GM21367 (cell line): Measurements from ENCODE around the gene CD46.
A peak's percentile ranks its signal among the peaks of the same experiment; 100 is the strongest.
"Not testable (repeated sequence)": the region's sequence is repeated elsewhere in the genome, so short reads cannot be mapped to it uniquely, and the experiment has no call there.

Source experiments
- ATAC-seq: cut with Tn5 transposase; IDR thresholded peaks from one replicate; pipeline ENCODE4 v1.9.1; 2021; ENCODE audit not compliant: unreplicated experiment

Gene CD46

GRCh38 chr1:207750631-207751305 is 1.1 kb upstream of the CD46 start:
- no peak for ATAC-seq

DNA sequence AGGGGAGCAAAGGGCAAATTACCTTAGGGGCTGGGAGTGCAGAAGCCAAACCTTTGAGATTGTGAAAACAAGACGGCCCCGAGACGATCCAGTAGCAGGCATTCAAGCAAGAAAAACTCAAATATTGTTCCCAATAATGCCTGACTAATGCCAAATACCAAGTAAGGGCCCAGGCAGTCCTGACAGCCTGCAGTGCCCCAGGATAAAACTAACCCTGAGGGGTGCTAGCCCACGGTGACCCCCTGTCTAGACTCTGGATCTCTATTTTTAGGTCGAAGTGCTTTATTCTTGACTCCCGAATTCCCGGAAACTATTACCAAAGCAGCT is 428 bp upstream of the CD46 start:
- not testable (repeated sequence) for ATAC-seq

GRCh38 chr1:207752456-207752998 is 673 bp downstream of the CD46 start:
- peak; percentile 25 for ATAC-seq

- ATAC-seq, result no peak
Observed at GRCh38 chr1:207753611-207754010, 1.8 kb downstream of the CD46 start.

DNA sequence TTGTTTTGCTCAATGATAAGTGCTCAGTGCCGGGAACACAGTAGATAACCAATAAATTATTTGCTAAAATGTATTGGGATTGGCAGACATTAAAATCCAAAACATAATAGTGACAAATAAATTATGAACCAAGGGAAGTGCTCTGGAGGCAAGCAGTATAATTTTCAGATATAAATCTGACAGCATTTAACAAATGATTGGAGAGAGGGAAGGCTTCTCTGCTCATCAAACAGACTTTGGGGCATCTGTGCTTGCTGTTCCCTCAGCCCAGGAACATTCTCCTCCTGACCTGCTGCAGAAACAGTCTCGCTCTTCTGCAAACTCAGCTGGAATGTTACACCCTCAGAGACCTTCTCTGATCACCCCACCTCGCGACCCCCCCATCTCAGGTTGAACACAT is 2.2 kb downstream of the CD46 start:
- no peak for ATAC-seq

GRCh38 chr1:207754974-207755700 is 3.3 kb downstream of the CD46 start:
- ATAC-seq, result no peak

- ATAC-seq, result no peak
Observed at GRCh38 chr1:207755846-207756693, 4.2 kb downstream of the CD46 start.

- no peak for ATAC-seq
Observed at GRCh38 chr1:207762622-207763021, 10.8 kb downstream of the CD46 start.

DNA sequence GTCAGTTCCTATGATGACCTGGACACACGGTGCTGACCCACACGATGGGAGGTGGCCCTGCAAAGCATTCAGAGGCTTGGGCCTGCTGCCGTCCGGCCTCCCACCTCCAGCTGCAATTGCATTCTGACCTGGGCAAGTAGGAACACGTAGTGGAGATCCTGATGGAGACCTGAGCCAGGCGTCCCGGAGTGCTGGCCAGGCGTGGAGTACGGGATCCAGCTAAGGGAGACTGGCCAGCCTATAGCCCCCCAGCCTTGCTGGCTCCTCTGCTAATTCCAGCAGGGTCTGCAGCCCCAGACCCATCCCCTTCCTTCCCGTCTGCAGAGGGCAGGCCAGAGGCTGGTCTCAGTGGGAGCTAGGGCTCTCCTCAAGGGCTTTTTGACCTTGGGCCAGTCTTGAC is 11.2 kb downstream of the CD46 start:
- no peak for ATAC-seq

GRCh38 chr1:207763972-207764371 is 12.1 kb downstream of the CD46 start:
- ATAC-seq, result no peak

GRCh38 chr1:207766569-207766968 is 14.7 kb downstream of the CD46 start:
- ATAC-seq, result no peak

DNA sequence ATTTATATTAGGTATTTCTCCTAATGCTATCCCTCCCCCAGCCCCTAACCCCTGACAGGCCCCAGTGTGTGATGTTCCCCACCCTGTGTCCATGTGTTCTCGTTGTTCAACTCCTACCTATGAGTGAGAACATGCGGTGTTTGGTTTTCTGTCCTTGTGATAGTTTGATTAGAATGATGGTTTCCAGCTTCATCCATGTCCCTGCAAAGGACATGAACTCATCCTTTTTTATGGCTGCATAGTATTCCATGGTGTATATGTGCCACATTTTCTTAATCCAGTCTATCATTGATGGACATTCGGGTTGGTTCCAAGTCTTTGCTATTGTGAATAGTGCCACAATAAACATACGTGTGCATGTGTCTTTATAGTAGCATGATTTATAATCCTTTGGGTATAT is 18.7 kb downstream of the CD46 start:
- not testable (repeated sequence) for ATAC-seq

GRCh38 chr1:207776045-207776444 is 24.2 kb downstream of the CD46 start:
- not testable (repeated sequence) for ATAC-seq

- ATAC-seq, result not testable (repeated sequence)
Observed at GRCh38 chr1:207777412-207777811, 25.6 kb downstream of the CD46 start.

- no peak for ATAC-seq
Observed at GRCh38 chr1:207779008-207779407, 27.2 kb downstream of the CD46 start.

- no peak for ATAC-seq
Observed at GRCh38 chr1:207781312-207781711, 29.5 kb downstream of the CD46 start.

DNA sequence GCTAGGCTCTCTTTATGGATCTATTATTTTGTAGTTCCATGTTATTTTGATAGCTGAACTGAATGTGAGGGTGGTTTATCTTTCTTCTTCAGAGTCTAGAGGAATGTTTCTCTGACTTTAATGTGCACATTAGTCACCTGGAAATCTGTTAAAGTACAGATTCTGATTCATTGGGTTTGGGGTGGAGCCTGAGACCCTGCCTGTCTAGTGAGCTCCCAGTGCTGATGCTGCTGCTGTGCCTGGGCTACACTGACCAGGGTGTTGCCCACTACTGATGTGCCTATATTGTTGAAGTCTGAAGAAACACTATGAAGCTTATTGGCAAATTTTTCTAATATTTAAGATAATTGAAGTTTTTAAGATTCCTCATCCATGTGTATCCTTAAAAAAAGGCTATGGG is 35.9 kb downstream of the CD46 start:
- ATAC-seq, result no peak

GRCh38 chr1:207789386-207789785 is 37.5 kb downstream of the CD46 start:
- no peak for ATAC-seq

GRCh38 chr1:207789792-207790787 is 38.2 kb downstream of the CD46 start:
- ATAC-seq, result no peak

GRCh38 chr1:207791290-207791689 is 39.4 kb downstream of the CD46 start:
- ATAC-seq, result no peak
